ENCODE data around the gene ENTPD1. TPM values are rescaled to one million over a fixed set of nuclear protein-coding genes. Genes with fewer than 3 reads are reported as not detected.

The ENTPD1 gene
- total RNA-seq, 1 experiment from 2014 or later: 0.37 TPM

DNA sequence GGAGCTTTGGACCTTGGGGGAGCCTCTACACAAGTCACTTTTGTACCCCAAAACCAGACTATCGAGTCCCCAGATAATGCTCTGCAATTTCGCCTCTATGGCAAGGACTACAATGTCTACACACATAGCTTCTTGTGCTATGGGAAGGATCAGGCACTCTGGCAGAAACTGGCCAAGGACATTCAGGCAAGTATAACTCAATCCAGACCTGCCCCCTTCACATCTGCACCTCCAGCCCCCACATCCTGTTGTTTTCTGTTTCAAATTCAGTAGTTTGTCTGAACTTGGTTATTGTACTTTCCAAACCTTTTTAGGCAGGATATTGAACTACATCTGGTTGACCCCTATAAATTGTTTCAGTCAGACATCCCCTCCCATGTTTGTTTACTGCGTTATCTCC, 89.4 kb downstream of the ENTPD1 start:
- H3K36me3 ChIP-seq (ENCODE audit: control insufficient read depth in 1 of 2, insufficient read depth in 2 of 2, low read length in 2 of 2): no peaks in the 10 kb centered on the region
- H3K9me2 ChIP-seq (ENCODE audit: insufficient read depth): no peaks in the 10 kb centered on the region
- H3K27ac ChIP-seq (ENCODE audit: low read depth, low read length): no peak overlapping the region
- ATAC-seq: no peak
- H3K9me3 ChIP-seq (ENCODE audit: control insufficient read depth in 1 of 2, insufficient read depth in 1 of 2, low read depth in 1 of 2, low read length in 2 of 2): no peaks in the 10 kb centered on the region
- no peak for TF ChIP-seq EGR1 (IDR thresholded peaks at IDR 0.05; ENCODE audit: low read depth)
- TF ChIP-seq RAD21 (IDR thresholded peaks at IDR 0.05; ENCODE audit: low read depth): no peak
- no peak for TF ChIP-seq CEBPB (IDR thresholded peaks at IDR 0.05; ENCODE audit: low read depth)
- no peak for TF ChIP-seq YY1 (IDR thresholded peaks at IDR 0.05; ENCODE audit: extremely low read depth, insufficient replicate concordance, low read depth, low read length)
- no peak for TF ChIP-seq EZH2 (IDR thresholded peaks at IDR 0.05)
- no peak for TF ChIP-seq EZH2phosphoT487 (IDR thresholded peaks at IDR 0.05; ENCODE audit: borderline replicate concordance)
- TF ChIP-seq JUND (IDR thresholded peaks at IDR 0.05): no peak
- TF ChIP-seq, protein P1, sequence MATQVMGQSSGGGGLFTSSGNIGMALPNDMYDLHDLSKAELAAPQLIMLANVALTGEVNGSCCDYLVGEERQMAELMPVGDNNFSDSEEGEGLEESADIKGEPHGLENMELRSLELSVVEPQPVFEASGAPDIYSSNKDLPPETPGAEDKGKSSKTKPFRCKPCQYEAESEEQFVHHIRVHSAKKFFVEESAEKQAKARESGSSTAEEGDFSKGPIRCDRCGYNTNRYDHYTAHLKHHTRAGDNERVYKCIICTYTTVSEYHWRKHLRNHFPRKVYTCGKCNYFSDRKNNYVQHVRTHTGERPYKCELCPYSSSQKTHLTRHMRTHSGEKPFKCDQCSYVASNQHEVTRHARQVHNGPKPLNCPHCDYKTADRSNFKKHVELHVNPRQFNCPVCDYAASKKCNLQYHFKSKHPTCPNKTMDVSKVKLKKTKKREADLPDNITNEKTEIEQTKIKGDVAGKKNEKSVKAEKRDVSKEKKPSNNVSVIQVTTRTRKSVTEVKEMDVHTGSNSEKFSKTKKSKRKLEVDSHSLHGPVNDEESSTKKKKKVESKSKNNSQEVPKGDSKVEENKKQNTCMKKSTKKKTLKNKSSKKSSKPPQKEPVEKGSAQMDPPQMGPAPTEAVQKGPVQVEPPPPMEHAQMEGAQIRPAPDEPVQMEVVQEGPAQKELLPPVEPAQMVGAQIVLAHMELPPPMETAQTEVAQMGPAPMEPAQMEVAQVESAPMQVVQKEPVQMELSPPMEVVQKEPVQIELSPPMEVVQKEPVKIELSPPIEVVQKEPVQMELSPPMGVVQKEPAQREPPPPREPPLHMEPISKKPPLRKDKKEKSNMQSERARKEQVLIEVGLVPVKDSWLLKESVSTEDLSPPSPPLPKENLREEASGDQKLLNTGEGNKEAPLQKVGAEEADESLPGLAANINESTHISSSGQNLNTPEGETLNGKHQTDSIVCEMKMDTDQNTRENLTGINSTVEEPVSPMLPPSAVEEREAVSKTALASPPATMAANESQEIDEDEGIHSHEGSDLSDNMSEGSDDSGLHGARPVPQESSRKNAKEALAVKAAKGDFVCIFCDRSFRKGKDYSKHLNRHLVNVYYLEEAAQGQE (IDR thresholded peaks at IDR 0.05; ENCODE audit: low read depth): no peak
- TF ChIP-seq CBX3 (IDR thresholded peaks at IDR 0.05; ENCODE audit: low read depth): no peak
- BruUV-seq (replicated peaks): no TSS peak
- POLR2A ChIA-PET: no interaction called here
- intact Hi-C loops (cut with micrococcal nuclease): loop anchor here (10.0 kb wide), 2 partner anchors 221 to 411 kb away; no protein-coding TSS in a partner anchor
- H3K79me2 ChIP-seq (ENCODE audit: insufficient read depth, low read length): no peaks in the 10 kb centered on the region
- CTCF ChIA-PET: interaction anchor here (7.3 kb wide), 1 partner anchor 151 kb away, joined by 105 read pairs; the partner anchor contains the start of gene TCTN3
- H3K27me3 ChIP-seq (ENCODE audit: insufficient read depth, low read length): 0 out of 2 replicates have a peak, but pooled peaks cover 6% of the 10 kb centered on the region
- H4K20me1 ChIP-seq (ENCODE audit: insufficient read depth): no peaks in the 10 kb centered on the region
- no peak overlapping the region for H3K4me2 ChIP-seq (ENCODE audit: low read length)
- no peak for DNase-seq (ENCODE audit: low read depth, low spot score)
- no peak overlapping the region for H3K9ac ChIP-seq (ENCODE audit: low read length)
- H3K4me1 ChIP-seq (ENCODE audit: control insufficient read depth in 1 of 2, insufficient read depth in 2 of 2, low read length in 2 of 2): no peaks in the 10 kb centered on the region
- RAD21 ChIA-PET (ENCODE audit: low non-redundant PET in 1 of 2, low total read pairs in 2 of 2, uncharacterized antibody in 2 of 2, unreplicated experiment in 2 of 2): no interaction called here
- H3K4me3 ChIP-seq (replicated peaks in 1 of 2; ENCODE audit: low read depth in 1 of 2, low read length in 2 of 2): no peak overlapping the region
- no peak overlapping the region for H2AFZ ChIP-seq (ENCODE audit: low read depth, low read length, poor library complexity, severe bottlenecking)
